Loucy (cell line): ENCODE data around the gene SHMT2.

Source experiments
- EZH2phosphoT487 ChIP-seq: fragments of 200-600 bp; IDR thresholded peaks from 2 replicates; pipeline ENCODE4 v1.6.1; 2018; ENCODE audit warnings: antibody characterized with exemption, mild to moderate bottlenecking, moderate library complexity, borderline replicate concordance
- TF ChIP-seq, protein P1 (sequence below): fragments of 200-600 bp; sonication (generic); conservative IDR thresholded peaks from 2 replicates; pipeline ENCODE4 v1.5.1; 2014; ENCODE audit warnings: mild to moderate bottlenecking, antibody characterized with exemption, low read length

DNA sequence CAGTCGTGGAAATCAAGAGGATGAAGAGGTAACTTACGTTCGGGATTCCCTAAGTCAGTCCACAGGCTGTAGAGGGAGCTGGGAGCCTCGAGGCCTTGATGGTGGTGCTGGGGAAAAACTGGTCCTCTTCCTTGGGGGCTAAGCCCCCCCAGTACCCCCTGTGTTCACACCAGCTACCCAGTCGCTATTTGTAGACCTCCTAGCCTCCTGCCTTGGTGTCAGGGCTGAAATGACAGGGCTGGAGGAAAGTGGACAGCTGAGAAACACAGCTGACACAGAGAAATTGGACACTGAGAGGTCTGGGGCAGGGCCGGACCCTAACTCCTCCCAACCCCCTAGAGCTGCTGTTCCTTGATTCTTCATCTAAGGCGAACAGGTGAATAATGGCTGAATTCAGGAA, 21.4 kb downstream of the SHMT2 start, which contains the start of gene STAC3:
- TF ChIP-seq, protein P1, sequence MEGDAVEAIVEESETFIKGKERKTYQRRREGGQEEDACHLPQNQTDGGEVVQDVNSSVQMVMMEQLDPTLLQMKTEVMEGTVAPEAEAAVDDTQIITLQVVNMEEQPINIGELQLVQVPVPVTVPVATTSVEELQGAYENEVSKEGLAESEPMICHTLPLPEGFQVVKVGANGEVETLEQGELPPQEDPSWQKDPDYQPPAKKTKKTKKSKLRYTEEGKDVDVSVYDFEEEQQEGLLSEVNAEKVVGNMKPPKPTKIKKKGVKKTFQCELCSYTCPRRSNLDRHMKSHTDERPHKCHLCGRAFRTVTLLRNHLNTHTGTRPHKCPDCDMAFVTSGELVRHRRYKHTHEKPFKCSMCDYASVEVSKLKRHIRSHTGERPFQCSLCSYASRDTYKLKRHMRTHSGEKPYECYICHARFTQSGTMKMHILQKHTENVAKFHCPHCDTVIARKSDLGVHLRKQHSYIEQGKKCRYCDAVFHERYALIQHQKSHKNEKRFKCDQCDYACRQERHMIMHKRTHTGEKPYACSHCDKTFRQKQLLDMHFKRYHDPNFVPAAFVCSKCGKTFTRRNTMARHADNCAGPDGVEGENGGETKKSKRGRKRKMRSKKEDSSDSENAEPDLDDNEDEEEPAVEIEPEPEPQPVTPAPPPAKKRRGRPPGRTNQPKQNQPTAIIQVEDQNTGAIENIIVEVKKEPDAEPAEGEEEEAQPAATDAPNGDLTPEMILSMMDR = no peak
- no peak for TF ChIP-seq EZH2phosphoT487
